ENCODE results near the gene PTPRT.

DNA sequence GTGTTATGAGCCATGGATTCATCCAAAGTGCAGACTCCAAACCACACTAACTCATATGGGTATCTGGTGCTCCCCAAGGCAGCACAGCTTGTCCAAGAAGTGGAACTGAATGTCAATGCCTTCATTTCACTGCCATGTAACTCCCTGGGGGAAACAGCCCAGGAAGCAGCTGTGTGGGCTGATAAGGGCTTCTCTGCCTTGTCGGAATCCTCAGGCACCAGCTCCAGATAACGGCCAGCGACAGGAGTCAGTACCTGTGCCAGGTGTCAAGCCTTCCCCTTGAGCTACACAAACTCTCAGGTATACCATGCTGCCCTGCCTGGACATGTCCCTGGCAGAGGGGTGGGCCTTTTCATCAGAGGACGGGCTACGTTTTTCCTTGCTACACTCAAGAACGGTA is 819.6 kb downstream of the PTPRT start:
- TF ChIP-seq FOXA1 (IDR thresholded peaks at IDR 0.05): no peak
- TF ChIP-seq L3MBTL2 (conservative IDR thresholded peaks at IDR 0.05): no peak
- TF ChIP-seq CTBP1 (IDR thresholded peaks at IDR 0.05; ENCODE audit: borderline replicate concordance): no peak
- no peak for TF ChIP-seq TARDBP (IDR thresholded peaks at IDR 0.05)
- TF ChIP-seq ZNF384 (IDR thresholded peaks at IDR 0.05): no peak
- no peak for TF ChIP-seq BHLHE40 (IDR thresholded peaks at IDR 0.05; ENCODE audit: borderline replicate concordance)
- TF ChIP-seq ELF4 (IDR thresholded peaks at IDR 0.05): no peak
- no peak for TF ChIP-seq SP1 (IDR thresholded peaks at IDR 0.05)
